Measurements from ENCODE around the gene TOP1.
A peak's percentile ranks its signal among the peaks of the same experiment; 100 is the strongest.

TOP1 gene

GRCh38 chr20:41004531-41005360, 23.9 kb upstream of the TOP1 start:
- DNase-seq: no peak

- no peak for DNase-seq
Measured at GRCh38 chr20:41005361-41005729, 23.3 kb upstream of the TOP1 start.

- no peak for DNase-seq
Measured at GRCh38 chr20:41006126-41006935, 22.3 kb upstream of the TOP1 start.

GRCh38 chr20:41006936-41007474, 21.6 kb upstream of the TOP1 start:
- no peak for DNase-seq

- DNase-seq: no peak
Measured at GRCh38 chr20:41007481-41007880, 21.1 kb upstream of the TOP1 start.

GRCh38 chr20:41009946-41010345, 18.7 kb upstream of the TOP1 start:
- peak; percentile 6 for DNase-seq

GRCh38 chr20:41011551-41012067, 17.0 kb upstream of the TOP1 start:
- no peak for DNase-seq

GRCh38 chr20:41014561-41015088, 14.0 kb upstream of the TOP1 start:
- DNase-seq: no peak

- no peak for DNase-seq
Measured at GRCh38 chr20:41017448-41018042, 11.1 kb upstream of the TOP1 start.

- DNase-seq: no peak
Measured at GRCh38 chr20:41018153-41018552, 10.5 kb upstream of the TOP1 start.

GRCh38 chr20:41023549-41023948, 5.1 kb upstream of the TOP1 start:
- DNase-seq: no peak

GRCh38 chr20:41027366-41027765, 1.3 kb upstream of the TOP1 start:
- DNase-seq: no peak

- no peak for DNase-seq
Measured at GRCh38 chr20:41027872-41028358, 707 bp upstream of the TOP1 start.

GRCh38 chr20:41029150-41029901, 704 bp downstream of the TOP1 start:
- peak; percentile 62 for DNase-seq

GRCh38 chr20:41030061-41030460, 1.4 kb downstream of the TOP1 start:
- DNase-seq: peak; percentile 30

- peak; percentile 25 for DNase-seq
Measured at GRCh38 chr20:41030531-41031242, 2.1 kb downstream of the TOP1 start.

GRCh38 chr20:41031243-41031619, 2.6 kb downstream of the TOP1 start:
- no peak for DNase-seq

- DNase-seq: peak; percentile 33
Measured at GRCh38 chr20:41032271-41032670, 3.6 kb downstream of the TOP1 start.

- DNase-seq: peak; percentile 88
Measured at GRCh38 chr20:41034239-41034638, 5.6 kb downstream of the TOP1 start.

GRCh38 chr20:41035207-41035606, 6.6 kb downstream of the TOP1 start:
- no peak for DNase-seq

GRCh38 chr20:41037179-41037578, 8.6 kb downstream of the TOP1 start:
- no peak for DNase-seq

Measured in OCI-M1 (cell line).